HG03103 (cell line): Measurements from ENCODE around the gene OSBPL8.
A peak's percentile ranks its signal among the peaks of the same experiment; 100 is the strongest.
"Not testable (repeated sequence)": the region's sequence is repeated elsewhere in the genome, so short reads cannot be mapped to it uniquely, and the experiment has no call there.

ENCODE experiments used
- ATAC-seq: cut with Tn5 transposase; IDR thresholded peaks from one replicate; pipeline ENCODE4 v1.9.1; 2021; ENCODE audit warnings: low read depth; ENCODE audit not compliant: unreplicated experiment

The OSBPL8 gene

GRCh38 chr12:76428117-76428516, 131.5 kb downstream of the OSBPL8 start:
- ATAC-seq, result no peak

DNA sequence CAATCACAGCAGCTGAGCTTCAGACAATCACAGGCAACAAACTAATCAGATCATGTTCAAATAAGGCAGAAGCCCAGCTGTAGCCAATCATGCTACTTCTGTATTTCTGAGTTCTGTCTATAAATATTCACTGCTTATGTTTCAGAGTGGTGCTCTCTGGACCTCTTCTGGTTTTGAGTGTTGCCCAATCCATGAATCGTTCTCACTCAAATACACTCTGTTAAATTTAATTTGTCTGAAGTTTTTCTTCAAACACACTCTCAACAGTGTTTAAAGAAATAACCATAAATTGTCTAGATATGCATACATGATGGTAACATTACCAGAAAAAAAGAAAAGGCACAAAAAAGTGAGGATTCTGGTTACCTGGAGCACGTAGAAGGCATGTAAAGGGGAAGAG, 133.4 kb downstream of the OSBPL8 start:
- no peak for ATAC-seq

DNA sequence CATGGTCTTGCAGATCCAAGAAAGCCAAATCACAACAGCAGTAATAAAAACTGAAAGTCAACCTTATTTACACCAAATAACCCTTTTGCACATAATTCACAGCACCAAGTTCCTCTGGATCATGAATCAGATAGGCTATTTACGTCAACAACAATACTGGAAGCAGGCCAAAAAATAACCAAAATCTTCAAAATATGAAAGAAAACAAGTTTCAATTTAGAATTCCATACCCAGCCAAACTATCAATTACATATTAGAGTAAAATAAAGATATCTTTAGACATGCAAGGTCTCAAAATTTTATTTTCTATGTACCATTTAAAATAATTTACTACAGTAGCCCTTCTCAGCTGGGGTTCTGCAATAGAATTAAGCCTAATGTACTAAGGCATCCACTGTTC, 134.6 kb downstream of the OSBPL8 start:
- ATAC-seq, result no peak

GRCh38 chr12:76422543-76423438, 136.8 kb downstream of the OSBPL8 start:
- ATAC-seq, result no peak

DNA sequence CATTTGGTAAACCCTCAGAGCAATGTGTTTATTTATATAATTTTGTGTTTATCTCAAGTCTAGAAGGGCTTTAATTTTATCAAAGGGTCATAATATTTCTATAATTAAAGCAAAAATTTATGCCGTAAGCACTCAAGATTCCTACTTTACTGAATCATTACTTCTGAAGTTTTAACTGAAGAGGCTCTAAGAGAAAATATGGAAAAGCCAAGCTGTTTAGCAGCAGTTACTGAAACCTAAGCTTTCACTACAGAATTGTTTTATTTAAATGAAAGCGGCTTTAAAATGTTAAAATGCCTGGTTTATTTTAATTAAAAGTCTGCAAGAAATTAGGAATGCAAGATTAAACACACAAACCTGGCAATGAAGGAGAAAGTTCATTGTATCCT, 137.4 kb downstream of the OSBPL8 start:
- ATAC-seq, result no peak

DNA sequence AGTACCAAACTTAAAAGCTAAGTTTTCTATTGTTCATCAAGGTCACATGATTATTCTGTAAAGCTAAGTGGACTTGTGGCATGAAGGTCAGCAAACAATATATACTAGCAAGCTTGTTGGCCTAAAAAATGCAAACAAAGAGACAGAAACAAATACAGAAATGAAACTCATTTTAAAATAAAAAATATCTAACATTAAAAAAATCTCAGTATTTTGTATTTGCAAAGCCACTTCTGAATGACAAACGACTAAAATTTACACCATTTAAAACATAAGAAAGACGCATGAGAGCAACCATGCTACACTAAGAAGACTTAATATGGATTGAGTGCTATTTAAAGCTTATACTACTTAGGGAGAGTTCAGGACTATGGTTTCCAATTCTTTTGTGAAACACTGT, 138.5 kb downstream of the OSBPL8 start:
- ATAC-seq, result no peak

DNA sequence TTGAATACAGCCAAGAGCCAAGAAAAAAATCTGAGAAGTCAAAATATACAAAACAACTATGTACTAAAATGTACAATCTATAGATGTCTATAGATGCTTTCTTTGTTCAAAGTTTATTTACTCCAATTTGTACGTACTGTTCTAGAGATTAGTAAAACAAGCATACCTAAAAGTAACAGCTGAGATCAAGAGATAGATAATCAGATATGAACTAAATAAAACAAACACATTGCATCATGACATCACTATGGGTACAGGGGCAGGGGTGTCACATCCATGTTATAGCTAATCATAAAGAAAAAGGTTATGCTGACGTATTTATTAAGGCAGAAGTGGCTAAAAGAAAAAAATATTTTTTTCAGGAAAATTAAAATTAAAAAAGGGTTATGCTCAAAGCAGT, 139.3 kb downstream of the OSBPL8 start:
- no peak for ATAC-seq

DNA sequence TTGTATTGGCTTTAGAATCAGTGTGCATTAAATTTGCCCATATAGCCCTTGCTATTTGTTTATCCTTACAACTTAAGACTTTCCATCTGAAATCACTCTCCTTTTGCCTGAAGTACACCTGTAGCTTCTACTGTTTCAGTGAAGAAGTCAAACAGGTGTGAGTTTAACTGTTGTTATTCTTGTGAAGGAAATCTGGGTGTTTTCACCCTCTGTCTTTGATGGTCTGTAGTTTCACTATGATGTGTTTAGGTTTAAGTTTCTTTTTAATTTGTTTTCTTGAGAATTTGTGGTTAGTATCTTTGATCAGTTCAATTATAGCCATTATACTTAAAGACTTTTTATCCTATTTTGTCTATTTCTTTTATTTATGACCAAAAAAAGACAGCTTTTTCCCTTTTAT, 142.5 kb downstream of the OSBPL8 start:
- ATAC-seq, result peak; percentile 58

GRCh38 chr12:76413121-76413520, 146.4 kb downstream of the OSBPL8 start:
- no peak for ATAC-seq

DNA sequence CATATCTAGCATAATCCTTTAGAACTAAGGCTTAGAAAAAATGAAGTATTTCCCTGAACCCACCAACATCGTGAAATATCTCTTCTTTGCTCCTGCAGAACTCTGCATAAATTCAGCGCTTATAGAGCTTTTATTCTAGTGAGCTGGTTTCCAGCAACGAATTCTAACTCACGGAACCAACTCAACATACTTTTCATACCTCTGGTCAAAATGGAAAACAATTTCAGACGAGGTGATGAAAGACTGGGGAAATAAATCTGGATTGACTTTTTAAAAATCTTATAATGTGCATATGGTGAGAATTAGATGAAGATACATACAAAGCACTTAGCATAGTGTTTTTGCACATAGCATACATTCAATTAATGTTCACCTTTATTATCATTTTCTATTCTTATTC, 148.8 kb downstream of the OSBPL8 start:
- ATAC-seq, result no peak

DNA sequence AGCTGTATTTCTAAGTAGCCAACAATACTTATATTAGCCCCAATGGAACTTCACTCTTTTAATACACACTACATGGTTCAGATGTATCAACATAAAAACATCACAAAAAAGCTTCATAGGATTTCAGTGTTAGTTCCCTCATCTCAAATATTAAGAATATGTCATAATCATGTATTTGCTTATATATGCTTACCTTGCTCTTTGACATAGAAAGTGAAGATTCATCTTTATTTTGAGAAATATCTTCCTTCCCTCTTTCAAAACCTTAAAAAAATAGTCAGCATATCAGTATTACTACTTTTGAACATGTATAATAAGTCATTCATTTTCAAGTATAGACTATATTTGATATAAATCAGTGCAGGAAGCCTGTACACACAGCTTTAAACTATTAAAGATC, 149.2 kb downstream of the OSBPL8 start:
- no peak for ATAC-seq

DNA sequence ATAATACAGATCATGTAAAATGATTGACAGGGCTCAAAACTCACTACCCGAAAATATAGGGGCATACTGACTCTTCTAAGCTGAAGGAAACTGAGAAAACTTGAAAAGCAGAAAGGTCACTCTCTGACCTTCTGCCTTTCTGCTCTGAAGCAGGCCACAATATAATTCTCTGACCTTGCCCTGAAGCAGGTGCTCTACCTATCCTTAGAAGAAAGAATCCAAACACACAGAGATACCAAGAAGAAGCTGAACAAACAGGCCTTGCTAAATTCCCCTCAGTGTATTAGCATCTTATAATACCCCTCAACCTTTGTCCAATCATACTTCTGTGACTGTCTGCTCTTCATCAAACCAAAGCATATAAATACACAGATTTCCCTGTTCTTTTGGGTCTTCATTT, 150.5 kb downstream of the OSBPL8 start:
- ATAC-seq, result no peak

- ATAC-seq, result no peak
These were observed 151.9 kb downstream of the OSBPL8 start for GRCh38 chr12:76407710-76408109.

- ATAC-seq, result no peak
These were observed 157.3 kb downstream of the OSBPL8 start for GRCh38 chr12:76402259-76402658.

DNA sequence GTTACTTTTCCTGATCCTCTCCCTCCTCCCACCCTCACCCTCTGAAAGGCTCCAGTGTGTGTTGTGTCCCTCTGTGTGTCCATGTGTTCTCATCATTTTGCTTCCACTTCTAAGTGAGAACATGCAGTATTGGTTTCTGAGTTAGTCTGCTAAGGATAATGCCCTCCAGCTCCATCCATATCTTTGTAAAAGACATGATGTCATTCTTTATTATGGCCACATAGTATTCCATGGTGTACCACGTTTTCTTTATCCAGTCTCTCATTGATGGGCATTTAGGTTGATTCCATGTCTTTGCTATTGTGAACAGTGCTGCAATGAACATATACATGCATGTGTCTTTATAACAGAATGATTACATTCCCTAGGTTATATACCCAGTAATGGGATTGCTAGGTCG, 159.4 kb downstream of the OSBPL8 start:
- no peak for ATAC-seq

GRCh38 chr12:76399040-76399439, 160.5 kb downstream of the OSBPL8 start:
- ATAC-seq, result no peak

DNA sequence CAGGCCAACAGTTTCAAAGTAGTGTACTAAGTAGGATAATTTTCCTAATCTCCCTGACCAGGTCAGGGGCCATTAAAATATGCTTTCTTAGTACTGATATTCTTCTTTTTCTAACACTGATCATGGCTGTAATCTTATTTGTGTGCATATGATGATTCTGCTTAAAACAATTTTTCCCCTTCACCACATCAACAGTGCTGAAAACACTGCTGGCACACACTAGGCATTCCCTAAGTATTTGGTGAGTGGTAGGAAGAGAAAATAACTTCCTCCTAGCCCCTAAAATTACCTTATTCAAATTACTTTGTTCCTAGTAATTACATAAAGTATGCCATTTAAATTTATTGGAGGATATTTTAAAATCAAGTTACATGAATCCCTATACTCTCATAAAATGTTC, 161.5 kb downstream of the OSBPL8 start:
- ATAC-seq, result no peak

GRCh38 chr12:76391461-76391860, 168.1 kb downstream of the OSBPL8 start:
- no peak for ATAC-seq

- ATAC-seq, result no peak
These were observed 172.0 kb downstream of the OSBPL8 start for GRCh38 chr12:76387614-76388013.

GRCh38 chr12:76384560-76384959, 175.0 kb downstream of the OSBPL8 start:
- no peak for ATAC-seq

GRCh38 chr12:76383988-76384387, 175.6 kb downstream of the OSBPL8 start:
- ATAC-seq, result no peak

DNA sequence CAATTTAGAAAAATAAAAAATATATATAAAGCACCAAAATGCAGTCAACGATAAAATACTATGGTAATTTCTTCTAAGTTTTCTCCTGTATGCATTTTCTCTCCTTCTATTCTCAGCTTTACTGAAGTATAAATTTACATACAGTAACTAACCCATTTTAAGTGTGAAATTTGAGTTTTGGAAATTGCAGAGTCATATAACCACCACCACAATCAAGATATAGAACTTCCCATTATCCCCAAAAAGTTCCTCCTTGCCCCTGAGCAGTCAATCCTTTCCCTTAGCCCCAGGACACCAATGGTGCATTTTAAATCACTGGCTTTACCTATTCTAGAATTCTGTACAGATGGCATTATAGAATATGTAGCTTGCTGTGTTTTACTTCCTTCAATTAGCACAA, 180.3 kb downstream of the OSBPL8 start:
- ATAC-seq, result no peak

DNA sequence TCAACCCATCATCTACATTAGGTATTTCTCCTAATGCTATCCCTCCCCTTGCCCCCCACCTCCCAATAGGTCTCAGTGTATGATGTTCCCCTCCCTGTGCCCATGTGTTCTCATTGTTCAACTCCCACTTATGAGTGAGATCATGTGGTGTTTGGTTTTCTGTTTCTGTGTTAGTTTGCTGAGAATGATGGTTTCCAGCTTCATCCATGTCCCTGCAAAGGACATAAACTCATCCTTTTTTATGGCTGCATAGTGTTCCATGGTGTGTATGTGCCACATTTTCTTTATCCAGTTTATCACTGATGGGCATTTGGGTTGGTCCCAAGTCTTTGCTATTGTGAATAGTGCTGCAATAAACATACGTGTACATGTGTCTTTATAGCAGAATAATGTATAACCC, 182.7 kb downstream of the OSBPL8 start:
- not testable (repeated sequence) for ATAC-seq
